ENCODE measurements around the gene URAD.
A peak's percentile ranks its signal among the peaks of the same experiment; 100 is the strongest.

The URAD gene

GRCh38 chr13:27977476-27978300 is 10.8 kb downstream of the URAD start:
- in situ Hi-C loops (cut with MboI; ENCODE audit: low pct_unique_long_range_greater_than_20kb, low sequenced_read_pairs, unreplicated experiment): loop anchor here (10.0 kb wide), 1 partner anchor 183 kb away; the partner anchor contains the start of gene GSX1
- TF ChIP-seq CTCF (IDR thresholded peaks at IDR 0.05; ENCODE audit: extremely low read depth, insufficient read depth, missing control alignments): no peak
- DNase-seq (ENCODE audit: low spot score): peak; percentile 35

GRCh38 chr13:27976362-27977091 is 12.0 kb downstream of the URAD start:
- in situ Hi-C loops (cut with MboI; ENCODE audit: low pct_unique_long_range_greater_than_20kb, low sequenced_read_pairs, unreplicated experiment): loop anchor here (10.0 kb wide), 1 partner anchor 182 kb away; the partner anchor contains the start of gene GSX1

GRCh38 chr13:27975564-27976361 is 12.7 kb downstream of the URAD start:
- in situ Hi-C loops (cut with MboI; ENCODE audit: low pct_unique_long_range_greater_than_20kb, low sequenced_read_pairs, unreplicated experiment): loop anchor here (10.0 kb wide), 1 partner anchor 181 kb away; the partner anchor contains the start of gene GSX1
- TF ChIP-seq CTCF (IDR thresholded peaks at IDR 0.05; ENCODE audit: extremely low read depth, insufficient read depth, missing control alignments): no peak
- DNase-seq (ENCODE audit: low spot score): no peak

More at GRCh38 chr13:27976362-27977091, 12.0 kb downstream of the URAD start:
- DNase-seq (ENCODE audit: low spot score): peak; percentile 38
- no peak for TF ChIP-seq CTCF (IDR thresholded peaks at IDR 0.05; ENCODE audit: extremely low read depth, insufficient read depth, missing control alignments)

- in situ Hi-C loops (cut with MboI; ENCODE audit: low pct_unique_long_range_greater_than_20kb, low sequenced_read_pairs, unreplicated experiment): loop anchor here (5.0 to 10.0 kb wide), 2 partner anchors 47 to 179 kb away; partner anchors contain the start of gene GSX1
- no peak for TF ChIP-seq CTCF (IDR thresholded peaks at IDR 0.05; ENCODE audit: extremely low read depth, insufficient read depth, missing control alignments)
- no peak for DNase-seq (ENCODE audit: low spot score)
Measured at GRCh38 chr13:27973961-27974662, 14.4 kb downstream of the URAD start.

GRCh38 chr13:27973291-27973690 is 15.2 kb downstream of the URAD start:
- in situ Hi-C loops (cut with MboI; ENCODE audit: low pct_unique_long_range_greater_than_20kb, low sequenced_read_pairs, unreplicated experiment): loop anchor here (5.0 to 10.0 kb wide), 2 partner anchors 46 to 178 kb away; partner anchors contain the start of gene GSX1
- no peak for DNase-seq (ENCODE audit: low spot score)
- TF ChIP-seq CTCF (IDR thresholded peaks at IDR 0.05; ENCODE audit: extremely low read depth, insufficient read depth, missing control alignments): no peak

Measured in GM13977 (cell line).